ENCODE data around the gene PRKAR1B.

GRCh38 chr7:563629-564170 is 163.4 kb downstream of the PRKAR1B start:
- TF ChIP-seq CTCF (IDR thresholded peaks at IDR 0.05; ENCODE audit: low read length) (no peak), EZH2 (IDR thresholded peaks at IDR 0.05; ENCODE audit: borderline replicate concordance, low read length) (no peak)

Measured in OCI-LY1 (cell line).